Fibroblast of lung (primary cell): ENCODE measurements around the gene ADARB1. TPM values are rescaled to one million over a fixed set of nuclear protein-coding genes. Genes with fewer than 3 reads are reported as not detected.

Experiments used
- DNase-seq, 2 donors: peaks; one replicate each; pipeline versions ENCODE4 v3.0.0 to v3.0.0-alpha.2; 2010; ENCODE audit warnings: low read depth in 2 of 2
- H2AFZ ChIP-seq: 2 replicates; pipeline ENCODE4 v1.5.1; 2012; ENCODE audit warnings: low read length, control low read depth, inconsistent platforms
- H3K27ac ChIP-seq: 2 replicates; pipeline ENCODE4 v1.5.1; 2011; ENCODE audit warnings: low read length, control low read depth; ENCODE audit not compliant: insufficient read depth
- H3K27me3 ChIP-seq: 2 replicates; pipeline ENCODE4 v1.5.1; 2011; ENCODE audit warnings: mild to moderate bottlenecking, low read length; ENCODE audit not compliant: control insufficient read depth, insufficient read depth
- H3K36me3 ChIP-seq: 2 replicates; pipeline ENCODE4 v1.5.1; 2011; ENCODE audit warnings: low read length; ENCODE audit not compliant: control insufficient read depth, insufficient read depth
- H3K4me1 ChIP-seq: 2 replicates; pipeline ENCODE4 v1.5.1; 2011; ENCODE audit warnings: low read length; ENCODE audit not compliant: control insufficient read depth, insufficient read depth; ENCODE audit errors: extremely low read depth
- H3K4me2 ChIP-seq: 2 replicates; pipeline ENCODE4 v1.5.1; 2011; ENCODE audit warnings: low read length, control low read depth; ENCODE audit not compliant: insufficient read depth; ENCODE audit errors: extremely low read depth
- H3K4me3 ChIP-seq, 4 experiments: fragments of 200-600 bp in 1 of 4; sonication (generic) in 1 of 4; replicated peaks in 1 of 4; 2 replicates each; pipeline ENCODE4 v1.5.1; 2011 to 2016; ENCODE audit warnings: low read length in 4 of 4, low read depth in 3 of 4, mild to moderate bottlenecking in 3 of 4, control low read depth in 2 of 4, inconsistent platforms in 1 of 4, mixed read lengths in 1 of 4; ENCODE audit not compliant: insufficient read depth in 1 of 4; ENCODE audit errors: control extremely low read depth in 1 of 4
- H3K79me2 ChIP-seq: 2 replicates; pipeline ENCODE4 v1.5.1; 2012; ENCODE audit warnings: mild to moderate bottlenecking, low read length, inconsistent platforms; ENCODE audit not compliant: control insufficient read depth, insufficient read depth
- H3K9ac ChIP-seq: 2 replicates; pipeline ENCODE4 v1.5.1; 2011; ENCODE audit warnings: mild to moderate bottlenecking, low read length, control low read depth; ENCODE audit not compliant: insufficient read depth
- H3K9me3 ChIP-seq: 2 replicates; pipeline ENCODE4 v1.5.1; 2012; ENCODE audit warnings: low read depth, low read length; ENCODE audit not compliant: control insufficient read depth, insufficient read depth
- H4K20me1 ChIP-seq: 2 replicates; pipeline ENCODE4 v1.5.1; 2011; ENCODE audit warnings: low read length; ENCODE audit not compliant: control insufficient read depth, insufficient read depth; ENCODE audit errors: extremely low read depth
- EZH2 ChIP-seq: IDR thresholded peaks from 2 replicates; pipeline ENCODE4 v1.5.1; 2012; ENCODE audit warnings: low read length, control low read depth, mild to moderate bottlenecking; ENCODE audit errors: missing control alignments
- polyA plus RNA-seq, 2 donors: library from polyadenylated mRNA; depleted of rRNA in 1 of 2; stranded (reverse) in 1 of 2; unstranded in 1 of 2; fragments of >200 nt; gene quantifications; 2 replicates each; pipeline ENCODE4 v1.2.1, GENCODE V29; 2011 to 2012; ENCODE audit warnings: missing spikeins in 1 of 2
- total RNA-seq: library from RNA; depleted of rRNA; stranded (reverse); fragments of >200 nt; gene quantifications from 2 replicates; pipeline ENCODE4 v1.2.1, GENCODE V29; 2014
- TF ChIP-seq, protein P1 (sequence below), 2 donors: IDR thresholded peaks in 1 of 2; conservative IDR thresholded peaks in 1 of 2; 1 replicate in 1 of 2; 2 replicates in 1 of 2; pipeline ENCODE4 v1.5.1; 2011 to 2012; ENCODE audit warnings: low read length in 2 of 2, control low read depth in 1 of 2, inconsistent platforms in 1 of 2, low read depth in 1 of 2, mild to moderate bottlenecking in 1 of 2

ADARB1 gene
- total and polyA plus RNA-seq, 2 donors (not counting 1 experiment from before 2014, with no cell fraction given): 20.2 to 25.3 TPM

DNA sequence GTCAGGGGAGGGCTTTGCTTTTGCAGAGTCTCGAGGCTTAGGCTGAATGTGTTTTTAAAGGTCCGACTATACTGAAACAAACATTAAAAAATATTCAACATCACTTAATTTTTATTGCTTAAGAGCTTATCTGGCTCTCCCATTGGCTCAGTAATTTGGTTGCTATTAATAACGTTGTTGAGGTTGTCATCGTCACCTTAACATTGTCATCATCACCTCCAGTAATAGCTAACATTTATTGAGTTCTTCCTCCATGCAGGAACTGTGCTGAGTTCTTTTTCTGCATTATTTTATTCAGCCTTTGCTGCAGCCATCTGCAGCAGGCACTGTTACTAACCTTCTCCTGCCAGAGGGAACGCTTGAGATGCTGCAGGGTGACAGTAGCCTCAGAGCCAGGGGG lies 40.1 kb downstream of the ADARB1 start:
- no peak overlapping the region for H3K27ac ChIP-seq

DNA sequence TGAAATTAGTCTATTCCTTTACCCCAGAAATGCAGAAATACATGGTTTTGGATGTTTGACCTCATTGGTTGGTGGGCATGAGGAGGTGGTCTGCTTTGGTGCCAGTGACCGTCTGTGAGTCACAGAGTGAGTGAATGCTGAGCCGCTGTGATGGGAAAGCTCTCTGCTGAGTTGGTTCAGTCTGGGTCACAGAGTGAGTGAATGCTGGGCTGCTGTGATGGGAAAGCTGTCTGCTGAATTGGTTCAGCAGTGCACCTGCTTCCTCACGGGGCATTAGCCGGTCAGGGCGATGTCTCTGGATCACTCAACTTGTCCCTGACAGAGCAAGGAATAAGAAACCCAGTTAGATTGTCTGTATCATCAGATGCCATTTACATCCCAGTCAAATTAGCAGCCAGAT lies 40.8 kb downstream of the ADARB1 start:
- no peak overlapping the region for H3K4me2 ChIP-seq
- no peaks in the 10 kb centered on the region for H3K9me3 ChIP-seq
- no peak overlapping the region for H3K27ac ChIP-seq
- no peak overlapping the region for H3K9ac ChIP-seq
- TF ChIP-seq EZH2: no peak
- TF ChIP-seq, protein P1, sequence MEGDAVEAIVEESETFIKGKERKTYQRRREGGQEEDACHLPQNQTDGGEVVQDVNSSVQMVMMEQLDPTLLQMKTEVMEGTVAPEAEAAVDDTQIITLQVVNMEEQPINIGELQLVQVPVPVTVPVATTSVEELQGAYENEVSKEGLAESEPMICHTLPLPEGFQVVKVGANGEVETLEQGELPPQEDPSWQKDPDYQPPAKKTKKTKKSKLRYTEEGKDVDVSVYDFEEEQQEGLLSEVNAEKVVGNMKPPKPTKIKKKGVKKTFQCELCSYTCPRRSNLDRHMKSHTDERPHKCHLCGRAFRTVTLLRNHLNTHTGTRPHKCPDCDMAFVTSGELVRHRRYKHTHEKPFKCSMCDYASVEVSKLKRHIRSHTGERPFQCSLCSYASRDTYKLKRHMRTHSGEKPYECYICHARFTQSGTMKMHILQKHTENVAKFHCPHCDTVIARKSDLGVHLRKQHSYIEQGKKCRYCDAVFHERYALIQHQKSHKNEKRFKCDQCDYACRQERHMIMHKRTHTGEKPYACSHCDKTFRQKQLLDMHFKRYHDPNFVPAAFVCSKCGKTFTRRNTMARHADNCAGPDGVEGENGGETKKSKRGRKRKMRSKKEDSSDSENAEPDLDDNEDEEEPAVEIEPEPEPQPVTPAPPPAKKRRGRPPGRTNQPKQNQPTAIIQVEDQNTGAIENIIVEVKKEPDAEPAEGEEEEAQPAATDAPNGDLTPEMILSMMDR (conservative IDR thresholded peaks at IDR 0.05 in 1 of 2, IDR thresholded peaks at IDR 0.05 in 1 of 2; ENCODE audit: low read depth in 1 of 2, low read length in 2 of 2): no peak
- no peaks in the 10 kb centered on the region for H3K27me3 ChIP-seq
- H4K20me1 ChIP-seq: no peaks in the 10 kb centered on the region
- H2AFZ ChIP-seq: no peak overlapping the region
- DNase-seq: no peak
- H3K4me3 ChIP-seq: no peak overlapping the region
- H3K36me3 ChIP-seq: no peaks in the 10 kb centered on the region
- no peaks in the 10 kb centered on the region for H3K4me1 ChIP-seq
- H3K79me2 ChIP-seq: no peaks in the 10 kb centered on the region

More for the DNA sequence above, 40.1 kb downstream of the ADARB1 start:
- Histone ChIP-seq H3K79me2 (no peaks in the 10 kb centered on the region), H3K4me3 (no peak overlapping the region), H2AFZ (no peak overlapping the region), H4K20me1 (no peaks in the 10 kb centered on the region), H3K36me3 (no peaks in the 10 kb centered on the region), H3K9me3 (no peaks in the 10 kb centered on the region), H3K27me3 (no peaks in the 10 kb centered on the region), H3K9ac (no peak overlapping the region), H3K4me2 (no peak overlapping the region), H3K4me1 (no peaks in the 10 kb centered on the region)
- no peak for DNase-seq
- TF ChIP-seq, protein P1 (conservative IDR thresholded peaks at IDR 0.05 in 1 of 2, IDR thresholded peaks at IDR 0.05 in 1 of 2; ENCODE audit: low read depth in 1 of 2, low read length in 2 of 2): no peak
- TF ChIP-seq EZH2: no peak

- H4K20me1 ChIP-seq: no peaks in the 10 kb centered on the region
- H3K79me2 ChIP-seq: no peaks in the 10 kb centered on the region
- H3K27ac ChIP-seq: no peak overlapping the region
These were observed 41.7 kb downstream of the ADARB1 start for GRCh38 chr21:45116066-45116465.

More at GRCh38 chr21:45116066-45116465, 41.7 kb downstream of the ADARB1 start:
- no peak overlapping the region for H3K4me3 ChIP-seq
- no peak overlapping the region for H3K9ac ChIP-seq
- H3K36me3 ChIP-seq: no peaks in the 10 kb centered on the region
- TF ChIP-seq, protein P1 (conservative IDR thresholded peaks at IDR 0.05 in 1 of 2, IDR thresholded peaks at IDR 0.05 in 1 of 2; ENCODE audit: low read depth in 1 of 2, low read length in 2 of 2): no peak
- no peak for TF ChIP-seq EZH2
- H3K4me2 ChIP-seq: no peak overlapping the region
- H3K9me3 ChIP-seq: no peaks in the 10 kb centered on the region
- no peak for DNase-seq
- H2AFZ ChIP-seq: no peak overlapping the region
- H3K4me1 ChIP-seq: no peaks in the 10 kb centered on the region
- H3K27me3 ChIP-seq: no peaks in the 10 kb centered on the region
